22Rv1 (cell line): Measurements from ENCODE around the gene CYB561D1.
"Not testable (repeated sequence)": the region's sequence is repeated elsewhere in the genome, so short reads cannot be mapped to it uniquely, and the experiment has no call there.

Experiments
- H3K27ac ChIP-seq: fragments of 450-650 bp; 2 replicates; pipeline ENCODE4 v1.5.1; 2017
- CTCF ChIP-seq: fragments of 450-650 bp; IDR thresholded peaks from 2 replicates; pipeline ENCODE4 v1.5.1; 2017; ENCODE audit warnings: mild to moderate bottlenecking
- ZFX ChIP-seq: fragments of 450-650 bp; IDR thresholded peaks from 2 replicates; pipeline ENCODE4 v1.6.1; 2017; ENCODE audit warnings: antibody characterized with exemption, borderline replicate concordance

CYB561D1 gene

GRCh38 chr1:109466452-109467300, 27.2 kb upstream of the CYB561D1 start, which contains the start of gene SYPL2:
TSS of gene SYPL2 (plus strand) at chr1:109466546. CDS start at chr1:109466844, 298 bp downstream.
- H3K27ac ChIP-seq, result peak within 1 kb of the TSS; percentile 42
- TF ChIP-seq CTCF (peak; percentile 24; the same call in 1 of the 2 replicates), ZFX (no peak)

GRCh38 chr1:109467301-109467777, 26.6 kb upstream of the CYB561D1 start:
- no peak overlapping the region for H3K27ac ChIP-seq
- TF ChIP-seq ZFX, result no peak
- no peak for TF ChIP-seq CTCF

GRCh38 chr1:109468061-109468460, 25.8 kb upstream of the CYB561D1 start:
- no peak overlapping the region for H3K27ac ChIP-seq
- TF ChIP-seq CTCF (no peak), ZFX (no peak)

- TF ChIP-seq ZFX, result no peak
- no peak for TF ChIP-seq CTCF
- no peak overlapping the region for H3K27ac ChIP-seq
Observed at GRCh38 chr1:109468903-109469302, 25.0 kb upstream of the CYB561D1 start.

GRCh38 chr1:109470245-109470644, 23.6 kb upstream of the CYB561D1 start:
- no peak for TF ChIP-seq ZFX
- TF ChIP-seq CTCF, result no peak
- no peak overlapping the region for H3K27ac ChIP-seq

GRCh38 chr1:109472779-109473178, 21.1 kb upstream of the CYB561D1 start:
- TF ChIP-seq CTCF, result no peak
- no peak for TF ChIP-seq ZFX
- no peak overlapping the region for H3K27ac ChIP-seq

- not testable (repeated sequence) for H3K27ac ChIP-seq
Observed at GRCh38 chr1:109473284-109474057, 20.4 kb upstream of the CYB561D1 start.
